Caco-2 (cell line): ENCODE data around the gene PBLD. TPM values are rescaled to one million over a fixed set of nuclear protein-coding genes. Genes with fewer than 3 reads are reported as not detected.

Source experiments
- BruUV-seq: library from RNA; stranded (reverse); fragments of 400-500 nt; replicated peaks from 2 replicates; lab custom pipeline; 2021; lab: Mats Ljungman, UMichigan
- CTCF ChIA-PET: fragments of 300-600 bp; sonication (Branson Sonifier 250); formaldehyde crosslinking; loops from one replicate; lab custom pipeline; 2022; ENCODE audit warnings: antibody characterized with exemption; lab: Charles Lee
- POLR2A ChIA-PET: fragments of 300-600 bp; sonication (Branson Sonifier 250); formaldehyde crosslinking; loops from one replicate; lab custom pipeline; 2022; ENCODE audit warnings: antibody characterized with exemption; lab: Charles Lee
- DNase-seq, 2 experiments: peaks; one replicate each; pipeline versions ENCODE4 v3.0.0 to v3.0.0-alpha.2; 2020 to 2022
- H3K27me3 ChIP-seq: replicated peaks from 2 replicates; pipeline ENCODE4 v1.6.0; 2011; ENCODE audit warnings: low read length; ENCODE audit not compliant: control insufficient read depth, insufficient read depth
- H3K36me3 ChIP-seq: 2 replicates; pipeline ENCODE4 v1.5.1; 2011; ENCODE audit warnings: low read length; ENCODE audit not compliant: control insufficient read depth, insufficient read depth
- H3K4me1 ChIP-seq: fragments of 250-450 bp; sonication (Bioruptor Pico); 2 replicates; pipeline ENCODE4 v1.5.1; 2020; ENCODE audit warnings: mild to moderate bottlenecking
- H3K4me3 ChIP-seq: 2 replicates; pipeline ENCODE4 v1.5.1; 2011; ENCODE audit warnings: low read depth, mild to moderate bottlenecking, control low read depth, low read length
- H3K9me3 ChIP-seq: fragments of 250-450 bp; sonication (Bioruptor Pico); 2 replicates; pipeline ENCODE4 v1.5.1; 2020; ENCODE audit warnings: mild to moderate bottlenecking, moderate library complexity
- H3K27ac Mint-ChIP-seq: one replicate; pipeline ENCODE4 v1.8.0; 2022; ENCODE audit warnings: mixed read lengths; ENCODE audit not compliant: unreplicated experiment
- H3K27me3 Mint-ChIP-seq: one replicate; pipeline ENCODE4 v1.8.0; 2022; ENCODE audit warnings: mixed read lengths; ENCODE audit not compliant: insufficient read depth, unreplicated experiment
- H3K36me3 Mint-ChIP-seq: one replicate; pipeline ENCODE4 v1.8.0; 2022; ENCODE audit warnings: mild to moderate bottlenecking, mixed read lengths; ENCODE audit not compliant: insufficient read depth, unreplicated experiment
- H3K4me1 Mint-ChIP-seq: one replicate; pipeline ENCODE4 v1.8.0; 2022; ENCODE audit warnings: low read depth, mixed read lengths; ENCODE audit not compliant: unreplicated experiment
- H3K4me3 Mint-ChIP-seq: one replicate; pipeline ENCODE4 v1.8.0; 2022; ENCODE audit warnings: mild to moderate bottlenecking, moderate library complexity, mixed read lengths; ENCODE audit not compliant: unreplicated experiment
- H3K9me3 Mint-ChIP-seq: one replicate; pipeline ENCODE4 v1.8.0; 2022; ENCODE audit warnings: mixed read lengths; ENCODE audit not compliant: unreplicated experiment
- intact Hi-C: fragments of 100-400 bp; cut with micrococcal nuclease; formaldehyde crosslinking; loops from one replicate; pipeline ENCODE4 v1.10.0; 2022; ENCODE audit not compliant: unreplicated experiment
- total RNA-seq: library from RNA; stranded (reverse); gene quantifications from 2 replicates; pipeline ENCODE4 v1.2.3, GENCODE V29; 2022
- TF ChIP-seq, protein P1 (sequence below), 2 experiments: fragments of 200-600 bp in 1 of 2; IDR thresholded peaks; 1 replicate in 1 of 2; 2 replicates in 1 of 2; pipeline versions ENCODE4 v1.5.1 to v1.8.0; 2011 to 2022; ENCODE audit warnings: antibody characterized with exemption in 1 of 2, control low read depth in 1 of 2, inconsistent platforms in 1 of 2, low read depth in 1 of 2, low read length in 1 of 2, mild to moderate bottlenecking in 1 of 2, moderate library complexity in 1 of 2; ENCODE audit not compliant: insufficient read depth in 1 of 2, severe bottlenecking in 1 of 2, unreplicated experiment in 1 of 2

PBLD gene
- total RNA-seq, 1 experiment from 2014 or later: 15.3 TPM

DNA sequence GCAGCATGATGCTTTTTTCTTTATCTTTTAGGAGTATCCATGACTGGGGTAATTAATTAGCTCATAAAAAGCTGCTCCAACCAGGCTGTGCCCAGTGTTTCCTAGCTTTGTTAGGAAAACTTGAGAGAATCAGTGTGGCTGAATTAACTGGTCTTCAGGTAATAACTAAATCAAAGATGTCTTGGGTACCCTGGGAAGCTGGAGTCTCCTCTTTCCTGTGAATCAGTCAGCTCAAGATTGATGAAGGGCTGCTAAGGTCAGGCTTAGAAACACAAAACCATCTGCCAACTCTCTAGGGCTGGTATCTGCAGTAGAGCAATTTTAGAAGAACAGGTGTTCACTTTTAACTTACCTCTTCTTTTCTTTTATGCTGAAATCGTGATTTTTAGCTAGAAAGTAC, 79.4 kb downstream of the PBLD start:
- TF ChIP-seq, protein P1, sequence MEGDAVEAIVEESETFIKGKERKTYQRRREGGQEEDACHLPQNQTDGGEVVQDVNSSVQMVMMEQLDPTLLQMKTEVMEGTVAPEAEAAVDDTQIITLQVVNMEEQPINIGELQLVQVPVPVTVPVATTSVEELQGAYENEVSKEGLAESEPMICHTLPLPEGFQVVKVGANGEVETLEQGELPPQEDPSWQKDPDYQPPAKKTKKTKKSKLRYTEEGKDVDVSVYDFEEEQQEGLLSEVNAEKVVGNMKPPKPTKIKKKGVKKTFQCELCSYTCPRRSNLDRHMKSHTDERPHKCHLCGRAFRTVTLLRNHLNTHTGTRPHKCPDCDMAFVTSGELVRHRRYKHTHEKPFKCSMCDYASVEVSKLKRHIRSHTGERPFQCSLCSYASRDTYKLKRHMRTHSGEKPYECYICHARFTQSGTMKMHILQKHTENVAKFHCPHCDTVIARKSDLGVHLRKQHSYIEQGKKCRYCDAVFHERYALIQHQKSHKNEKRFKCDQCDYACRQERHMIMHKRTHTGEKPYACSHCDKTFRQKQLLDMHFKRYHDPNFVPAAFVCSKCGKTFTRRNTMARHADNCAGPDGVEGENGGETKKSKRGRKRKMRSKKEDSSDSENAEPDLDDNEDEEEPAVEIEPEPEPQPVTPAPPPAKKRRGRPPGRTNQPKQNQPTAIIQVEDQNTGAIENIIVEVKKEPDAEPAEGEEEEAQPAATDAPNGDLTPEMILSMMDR (IDR thresholded peaks at IDR 0.05; ENCODE audit: insufficient read depth in 1 of 2, low read depth in 1 of 2, low read length in 1 of 2, severe bottlenecking in 1 of 2, unreplicated experiment in 1 of 2): no peak
- Mint-ChIP-seq H3K27ac (no peak overlapping the region), H3K4me1 (no peaks in the 10 kb centered on the region), H3K27me3 (peaks cover 13% of the 10 kb centered on the region), H3K9me3 (no peaks in the 10 kb centered on the region), H3K36me3 (no peaks in the 10 kb centered on the region), H3K4me3 (no peak overlapping the region)
- Histone ChIP-seq H3K4me3 (no peak overlapping the region), H3K36me3 (no peaks in the 10 kb centered on the region), H3K4me1 (no peaks in the 10 kb centered on the region), H3K27me3 (no peaks in the 10 kb centered on the region), H3K9me3 (no peaks in the 10 kb centered on the region)
- DNase-seq: no peak
- intact Hi-C loops: no loop called here
- BruUV-seq: no TSS peak
- CTCF ChIA-PET: interaction anchor here (1.4 kb wide), 1 partner anchor 41 kb away, joined by 4 read pairs; no protein-coding TSS in a partner anchor
- POLR2A ChIA-PET: no interaction called here

DNA sequence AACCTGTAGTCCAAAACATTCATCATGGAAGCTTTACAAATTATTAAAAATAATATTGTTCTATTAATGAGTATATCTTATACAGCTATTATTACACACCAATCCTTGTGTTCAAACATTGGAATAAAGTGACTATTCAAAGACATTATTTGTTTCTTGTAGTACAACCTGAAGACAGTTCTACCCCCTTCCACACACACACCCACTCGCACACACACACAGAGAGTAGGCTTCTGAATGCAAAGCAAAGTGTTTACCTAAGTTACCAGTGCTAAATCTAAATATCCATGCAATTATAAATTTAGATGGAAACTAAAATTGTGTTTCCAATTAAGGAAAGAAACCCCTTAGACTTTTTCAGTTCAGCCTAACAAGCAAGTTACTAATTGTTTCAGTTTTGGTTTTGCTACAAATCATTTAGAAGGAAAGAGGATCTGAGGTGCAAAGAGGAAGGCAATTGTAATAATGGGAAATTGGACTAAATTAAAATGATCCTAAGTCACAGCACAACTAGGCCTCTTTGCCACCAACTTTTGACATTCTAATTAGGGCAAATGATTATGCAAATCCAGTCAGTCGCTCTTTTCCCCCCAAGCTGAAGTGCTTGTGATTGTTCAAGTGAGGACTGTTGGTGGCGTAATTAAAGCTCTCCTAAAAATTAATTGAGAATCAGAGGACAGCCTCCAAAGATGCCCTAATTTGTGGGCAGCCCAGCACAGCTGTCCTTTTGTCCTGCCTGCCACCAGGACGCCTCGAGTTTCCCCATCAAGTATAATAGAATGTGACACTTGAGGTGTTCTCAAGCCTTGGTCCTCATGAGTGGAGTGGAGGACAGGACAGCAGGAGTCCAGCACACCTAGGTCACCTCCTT, 80.9 kb downstream of the PBLD start:
- Histone ChIP-seq H3K27me3 (no peaks in the 10 kb centered on the region), H3K4me3 (no peak overlapping the region), H3K4me1 (no peaks in the 10 kb centered on the region), H3K9me3 (no peaks in the 10 kb centered on the region), H3K36me3 (no peaks in the 10 kb centered on the region)
- H3K4me1 Mint-ChIP-seq: no peaks in the 10 kb centered on the region
- DNase-seq: no peak
- no peaks in the 10 kb centered on the region for H3K9me3 Mint-ChIP-seq
- H3K4me3 Mint-ChIP-seq: no peak overlapping the region
- H3K27ac Mint-ChIP-seq: no peak overlapping the region
- intact Hi-C loops: no loop called here
- POLR2A ChIA-PET: no interaction called here
- TF ChIP-seq, protein P1 (IDR thresholded peaks at IDR 0.05; ENCODE audit: insufficient read depth in 1 of 2, low read depth in 1 of 2, low read length in 1 of 2, severe bottlenecking in 1 of 2, unreplicated experiment in 1 of 2): no peak
- CTCF ChIA-PET: interaction anchor here (0.6 kb wide), 1 partner anchor 374 kb away, joined by 3 read pairs; no protein-coding TSS in a partner anchor
- peaks cover 12% of the 10 kb centered on the region for H3K27me3 Mint-ChIP-seq
- BruUV-seq: no TSS peak
- H3K36me3 Mint-ChIP-seq: no peaks in the 10 kb centered on the region

DNA sequence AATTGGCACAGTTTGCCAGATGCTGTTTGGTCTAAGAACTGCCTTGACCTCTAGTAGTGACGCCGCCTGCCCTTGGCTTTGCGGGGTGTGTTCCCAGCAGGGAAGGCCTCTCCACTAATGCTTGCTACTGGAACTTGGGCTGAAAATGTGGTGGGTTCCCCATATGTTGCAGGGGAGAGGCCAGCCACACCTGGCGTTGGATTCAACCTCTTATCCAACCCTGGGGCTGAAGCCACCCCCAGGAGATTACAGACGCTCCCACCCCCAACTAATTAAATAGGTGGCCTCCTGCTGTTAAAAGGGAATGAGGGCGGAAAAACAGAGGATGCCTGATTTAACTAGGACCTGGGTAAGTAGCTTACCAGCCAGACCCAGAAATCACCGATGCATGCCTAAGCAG, 81.6 kb downstream of the PBLD start:
- Mint-ChIP-seq H3K27ac (no peak overlapping the region), H3K4me1 (no peaks in the 10 kb centered on the region), H3K36me3 (no peaks in the 10 kb centered on the region), H3K9me3 (no peaks in the 10 kb centered on the region), H3K4me3 (no peak overlapping the region), H3K27me3 (peaks cover 5% of the 10 kb centered on the region)
- Histone ChIP-seq H3K4me3 (no peak overlapping the region), H3K9me3 (no peaks in the 10 kb centered on the region), H3K4me1 (no peaks in the 10 kb centered on the region), H3K27me3 (no peaks in the 10 kb centered on the region), H3K36me3 (no peaks in the 10 kb centered on the region)
- CTCF ChIA-PET: no interaction called here
- intact Hi-C loops: no loop called here
- POLR2A ChIA-PET: no interaction called here
- TF ChIP-seq, protein P1 (IDR thresholded peaks at IDR 0.05; ENCODE audit: insufficient read depth in 1 of 2, low read depth in 1 of 2, low read length in 1 of 2, severe bottlenecking in 1 of 2, unreplicated experiment in 1 of 2): no peak
- DNase-seq: no peak
- BruUV-seq: no TSS peak
